ENCODE measurements around the gene MACROD2.
"Not testable (repeated sequence)": the region's sequence is repeated elsewhere in the genome, so short reads cannot be mapped to it uniquely, and the experiment has no call there.

Gene MACROD2

DNA sequence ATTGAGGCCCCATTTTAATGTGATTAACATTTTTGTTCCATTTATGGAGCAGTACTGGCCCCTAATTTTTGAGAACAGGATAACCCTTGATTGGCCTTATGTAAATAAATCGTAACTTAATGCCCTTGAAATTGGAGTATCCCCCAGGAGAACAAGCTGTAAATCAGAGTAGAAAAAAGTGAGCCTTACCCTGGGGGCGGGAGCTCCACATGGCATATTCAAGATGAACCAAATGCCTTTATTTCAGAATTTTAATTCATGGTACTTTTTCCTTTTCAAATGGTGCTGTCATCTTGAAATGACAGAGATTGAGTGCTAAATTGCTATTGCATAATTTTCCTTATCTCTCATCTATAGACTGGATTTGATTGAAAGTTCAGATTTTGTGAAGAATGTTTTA, 1151.6 kb downstream of the MACROD2 start:
- no peak for DNase-seq

- no peak for DNase-seq
Observed at GRCh38 chr20:15154070-15154469, 1158.8 kb downstream of the MACROD2 start.

- no peak for DNase-seq
Observed at GRCh38 chr20:15155848-15156401, 1160.6 kb downstream of the MACROD2 start.

GRCh38 chr20:15158533-15158932, 1163.2 kb downstream of the MACROD2 start:
- no peak for DNase-seq

- no peak for DNase-seq
Observed at GRCh38 chr20:15162079-15162647, 1166.8 kb downstream of the MACROD2 start.

GRCh38 chr20:15163632-15164031, 1168.3 kb downstream of the MACROD2 start:
- DNase-seq = no peak

DNA sequence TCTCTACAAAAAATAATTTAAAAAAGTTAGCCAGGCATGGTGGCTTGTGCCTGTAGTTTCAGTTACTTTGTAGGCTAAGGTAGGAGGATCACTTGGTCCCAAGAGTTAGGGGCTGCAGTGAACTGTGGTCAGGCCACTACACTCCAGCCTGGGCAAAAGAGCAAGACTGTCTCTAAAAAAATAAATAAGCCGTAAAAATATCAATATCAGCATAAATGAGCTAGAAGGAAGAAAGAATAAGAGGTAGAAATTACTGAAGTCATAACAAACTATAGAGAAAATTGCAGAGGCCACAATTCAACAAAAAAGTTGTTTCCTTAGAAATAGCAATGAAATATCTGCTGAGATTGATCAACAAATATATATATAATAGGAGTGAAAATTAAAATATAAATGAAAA, 1169.4 kb downstream of the MACROD2 start:
- no peak for DNase-seq

DNA sequence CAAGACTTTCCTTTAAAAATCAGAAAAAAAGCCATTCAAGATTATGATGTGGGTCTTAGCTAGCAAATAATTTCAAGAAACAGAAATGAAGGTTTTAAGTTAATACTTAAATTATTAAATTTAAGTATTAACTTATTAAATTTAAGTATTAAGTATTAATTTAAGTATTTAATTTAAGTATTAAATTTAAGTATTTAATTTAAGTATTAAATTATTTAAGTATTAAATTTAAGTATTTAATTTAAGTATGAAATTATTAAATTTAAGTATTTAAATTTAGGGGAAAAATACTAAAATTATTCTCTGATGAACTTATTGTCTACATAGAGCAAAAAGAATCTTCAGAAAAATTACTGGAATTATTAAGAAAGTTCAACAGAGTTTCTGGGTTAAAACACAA, 1171.4 kb downstream of the MACROD2 start:
- DNase-seq = no peak

GRCh38 chr20:15171016-15171415, 1175.7 kb downstream of the MACROD2 start:
- DNase-seq = no peak

- no peak for DNase-seq
Observed at GRCh38 chr20:15176929-15177328, 1181.6 kb downstream of the MACROD2 start.

DNA sequence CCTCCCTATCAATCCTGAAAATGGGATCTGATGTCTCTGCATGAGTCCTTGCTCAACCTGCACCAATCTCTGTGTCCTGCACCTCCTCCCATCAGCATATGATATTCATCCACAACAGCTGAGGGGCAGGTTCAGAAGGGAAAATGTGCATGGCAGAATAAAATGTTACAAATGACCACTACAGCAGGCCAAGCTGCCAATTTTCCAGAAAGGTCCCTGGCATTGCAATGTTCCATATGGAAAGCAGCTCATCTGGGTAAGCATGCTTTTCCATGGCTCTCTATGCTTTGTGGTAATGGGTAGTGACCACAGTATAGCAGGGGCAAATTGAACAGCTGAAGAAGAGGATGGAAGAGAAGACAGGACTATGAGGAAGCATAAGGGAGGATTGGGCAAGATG, 1183.3 kb downstream of the MACROD2 start:
- DNase-seq = no peak

- peak in 1 of 2 donors; percentile 41 for DNase-seq
Observed at GRCh38 chr20:15179381-15179780, 1184.1 kb downstream of the MACROD2 start.

- no peak for DNase-seq
Observed at GRCh38 chr20:15179781-15180180, 1184.5 kb downstream of the MACROD2 start.

GRCh38 chr20:15185322-15185721, 1190.0 kb downstream of the MACROD2 start:
- no peak for DNase-seq

GRCh38 chr20:15185913-15186312, 1190.6 kb downstream of the MACROD2 start:
- DNase-seq = no peak

- no peak for DNase-seq
Observed at GRCh38 chr20:15187612-15188011, 1192.3 kb downstream of the MACROD2 start.

DNA sequence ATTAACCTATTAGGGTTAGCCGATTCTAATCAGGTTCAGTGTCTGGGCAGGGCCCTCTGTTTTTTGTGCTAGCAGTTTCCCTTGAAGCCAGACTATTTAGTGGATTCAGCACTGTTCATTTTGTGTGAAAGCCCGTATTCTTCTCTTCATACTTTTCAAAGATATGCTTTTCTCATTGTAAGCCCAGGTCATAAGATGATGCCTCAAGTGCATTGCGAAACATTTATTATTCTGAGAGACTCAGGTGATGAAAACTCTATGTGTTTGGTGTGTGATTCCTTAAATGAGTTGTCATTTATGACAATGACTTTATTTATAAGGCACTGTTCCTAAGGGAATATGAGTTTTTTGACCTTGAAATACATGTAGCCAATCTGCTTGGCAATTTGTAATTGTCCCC, 1193.1 kb downstream of the MACROD2 start:
- no peak for DNase-seq

DNA sequence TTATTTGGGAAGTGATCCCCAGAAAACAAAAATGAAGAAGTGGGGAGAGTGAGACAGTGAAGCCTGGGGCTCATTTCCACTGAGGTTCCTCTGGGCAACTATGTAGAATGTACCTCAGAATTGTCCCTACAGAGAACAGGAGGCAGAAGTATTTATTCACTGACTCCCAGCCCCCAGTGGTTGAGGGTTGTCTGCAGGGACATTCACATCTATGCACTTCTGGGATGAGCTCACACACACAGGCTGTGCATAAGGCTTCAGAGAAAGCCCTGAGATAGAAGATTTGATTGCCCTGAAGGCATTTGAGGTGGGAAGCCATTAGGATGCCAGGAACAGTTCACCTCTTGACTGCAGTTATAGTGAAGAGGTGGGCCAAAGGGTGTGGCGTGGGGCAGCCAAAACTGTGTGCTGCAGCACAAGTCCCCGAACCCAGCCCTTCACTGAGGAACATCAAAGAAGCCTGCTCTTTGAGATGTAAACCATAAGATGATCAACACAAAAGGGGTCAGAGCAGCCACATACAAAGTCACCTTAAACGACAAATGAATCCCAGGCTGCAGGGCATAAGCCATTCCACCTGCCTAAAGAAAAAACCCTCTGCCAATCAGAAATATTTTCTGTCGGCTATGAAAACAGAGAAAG, 1195.9 kb downstream of the MACROD2 start:
- DNase-seq = no peak

- DNase-seq = no peak
Observed at GRCh38 chr20:15195378-15195777, 1200.1 kb downstream of the MACROD2 start.

- DNase-seq = no peak
Observed at GRCh38 chr20:15196547-15197255, 1201.4 kb downstream of the MACROD2 start.

DNA sequence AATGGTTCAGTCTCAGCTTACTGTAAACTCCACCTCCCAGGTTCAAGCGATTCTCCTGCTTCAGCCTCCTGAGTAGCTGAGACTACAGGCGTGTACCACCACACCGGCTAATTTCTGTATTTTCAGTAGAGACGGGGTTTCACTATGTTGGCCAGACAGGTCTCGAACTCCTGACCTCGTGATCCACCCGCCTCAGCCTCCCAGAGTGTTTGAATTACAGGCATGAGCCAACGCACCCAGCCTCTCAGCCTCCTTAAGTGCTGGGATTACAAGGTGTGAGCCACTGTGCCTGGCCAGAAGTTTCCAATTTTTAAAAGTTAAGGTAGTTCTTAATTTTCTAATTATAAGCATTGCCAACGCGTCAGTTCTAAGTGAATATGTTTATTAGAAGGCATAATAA, 1202.7 kb downstream of the MACROD2 start:
- not testable (repeated sequence) for DNase-seq

DNA sequence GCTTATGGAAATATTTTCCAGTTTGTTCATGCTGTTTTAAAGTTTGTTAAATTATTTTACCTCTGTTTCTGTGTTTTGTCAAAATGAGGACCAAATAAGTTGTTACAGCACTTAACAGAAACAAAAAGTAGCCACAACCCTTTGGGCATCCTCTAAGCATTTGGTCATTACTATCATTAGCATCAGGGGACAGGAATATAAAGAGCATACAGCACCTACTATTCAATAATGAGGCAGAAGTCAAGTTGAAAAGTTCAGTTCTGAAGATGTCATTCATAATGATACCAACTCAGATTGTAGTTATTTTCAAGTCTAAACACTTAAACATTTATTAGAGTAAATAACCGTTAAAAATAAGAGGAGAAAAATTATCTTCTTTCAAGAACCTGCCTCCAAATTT, 1204.4 kb downstream of the MACROD2 start:
- no peak for DNase-seq

GRCh38 chr20:15200147-15200565, 1204.8 kb downstream of the MACROD2 start:
- DNase-seq = no peak

GRCh38 chr20:15201602-15202001, 1206.3 kb downstream of the MACROD2 start:
- DNase-seq = no peak

All from hippocampal formation (tissue), 2 donors.